WI38 (cell line): ENCODE measurements around the gene AMD1.
"Not testable (repeated sequence)": the region's sequence is repeated elsewhere in the genome, so short reads cannot be mapped to it uniquely, and the experiment has no call there.

Experiments
- H3K4me3 ChIP-seq: 2 replicates; pipeline ENCODE4 v1.5.1; 2011; ENCODE audit warnings: low read depth, mild to moderate bottlenecking, control low read depth, low read length
- CTCF ChIP-seq: IDR thresholded peaks from 2 replicates; pipeline ENCODE4 v1.5.1; 2012; ENCODE audit warnings: low read depth, mild to moderate bottlenecking, control low read depth, low read length

The AMD1 gene

DNA sequence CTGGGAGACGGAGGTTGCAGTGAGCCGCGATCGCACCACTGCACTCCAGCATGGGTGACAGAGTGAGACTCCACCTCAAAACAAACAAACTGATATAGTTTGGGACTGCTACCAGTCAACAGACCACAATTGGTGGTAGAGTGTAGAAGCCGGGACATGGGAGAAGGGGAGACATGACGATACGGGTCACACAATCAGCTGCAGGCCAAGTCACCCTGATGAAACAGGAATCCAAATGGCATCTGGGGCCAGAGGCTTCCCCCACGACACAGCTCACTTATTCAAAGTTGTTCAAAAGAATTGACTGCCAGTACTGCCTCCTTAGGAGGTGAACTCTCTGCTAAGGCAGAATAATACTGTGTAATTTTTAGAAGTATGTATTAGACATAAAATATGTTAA is 27.5 kb downstream of the AMD1 start:
- TF ChIP-seq CTCF, result no peak
- H3K4me3 ChIP-seq, result no peak overlapping the region

- H3K4me3 ChIP-seq, result not testable (repeated sequence)
These were observed 31.7 kb downstream of the AMD1 start for GRCh38 chr6:110906273-110906672.

DNA sequence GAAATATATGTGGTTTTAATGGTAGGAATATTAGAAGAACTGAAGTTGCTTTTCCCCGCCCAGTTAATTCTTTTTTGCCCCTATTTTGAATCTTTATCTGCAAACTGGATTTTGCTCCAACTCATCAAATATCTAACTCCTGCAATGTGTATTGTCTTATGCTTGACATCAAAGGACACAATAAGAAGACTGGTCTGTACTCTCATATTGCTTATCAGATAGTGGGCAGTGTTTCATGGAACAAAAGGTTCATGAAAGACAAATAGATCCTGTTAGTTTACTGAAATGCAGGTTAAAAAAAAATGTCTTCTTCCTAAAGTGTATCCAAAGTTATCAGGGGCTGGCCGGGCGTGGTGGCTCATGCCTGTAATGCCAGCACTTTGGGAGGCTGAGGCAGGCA is 56.2 kb downstream of the AMD1 start:
- H3K4me3 ChIP-seq, result no peak overlapping the region
- no peak for TF ChIP-seq CTCF

DNA sequence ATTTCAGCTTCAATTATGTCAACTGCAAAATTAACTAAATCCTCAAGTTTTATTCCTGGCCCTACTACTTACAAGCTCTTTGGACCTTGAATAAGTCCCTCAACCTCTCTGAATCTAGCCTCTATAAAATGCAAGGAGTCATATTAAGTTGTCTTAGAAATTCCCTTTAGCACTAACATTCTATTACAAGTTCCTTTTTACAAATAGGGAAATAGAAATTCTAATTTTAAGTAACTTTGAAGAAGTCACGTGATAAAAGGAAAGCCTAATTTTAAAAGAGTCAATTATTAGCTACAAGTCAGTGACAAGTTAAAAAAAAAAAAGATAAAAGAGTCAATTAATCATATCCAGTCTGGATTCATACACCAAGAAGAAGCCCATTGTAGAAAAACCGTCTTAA is 59.3 kb downstream of the AMD1 start:
- no peak overlapping the region for H3K4me3 ChIP-seq
- no peak for TF ChIP-seq CTCF

DNA sequence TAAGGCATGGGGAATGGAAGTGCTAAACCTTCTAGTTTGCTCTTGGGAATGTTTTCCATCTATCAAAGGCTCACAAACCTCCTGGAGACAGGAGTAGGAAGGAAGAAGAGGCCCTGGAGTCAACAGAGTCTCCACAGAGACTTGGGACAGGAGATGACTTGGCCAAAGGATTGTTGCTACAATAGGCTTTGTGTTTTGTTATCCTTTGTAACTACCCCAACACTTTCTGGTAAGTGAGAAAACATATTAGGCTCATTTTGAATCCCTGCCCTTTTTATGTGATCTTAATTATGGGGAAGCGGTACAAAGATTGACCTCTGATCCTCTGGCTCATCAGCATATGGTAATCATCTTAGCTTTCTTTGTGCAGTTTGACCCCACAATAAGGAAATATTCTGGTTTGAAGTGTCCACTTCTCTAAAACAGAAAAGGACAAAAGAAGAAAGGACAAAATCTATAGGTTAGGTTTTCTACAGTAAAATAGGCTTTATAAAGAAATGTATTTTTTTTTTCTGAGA is 59.9 kb downstream of the AMD1 start:
- TF ChIP-seq CTCF, result no peak

DNA sequence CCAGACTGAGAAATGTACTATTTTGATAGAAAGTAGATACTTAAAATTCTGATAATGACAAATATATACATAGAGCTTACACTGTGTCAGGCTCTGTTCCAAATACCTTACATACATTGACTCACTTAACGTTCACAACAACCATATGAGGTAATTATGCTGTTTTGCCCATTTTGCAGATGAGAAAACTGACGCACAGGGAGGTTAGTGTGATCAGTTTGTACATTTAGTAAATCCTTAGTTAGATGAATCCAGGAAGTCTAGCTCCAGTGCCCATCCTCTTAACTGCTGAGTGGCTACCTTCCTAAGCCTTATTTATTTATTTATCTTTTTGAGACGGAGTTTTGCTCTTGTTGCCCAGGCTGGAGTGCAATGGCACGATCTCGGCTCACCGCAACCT is 60.6 kb downstream of the AMD1 start:
- no peak overlapping the region for H3K4me3 ChIP-seq
- TF ChIP-seq CTCF, result no peak

More for the DNA sequence above, 59.9 kb downstream of the AMD1 start:
- H3K4me3 ChIP-seq, result no peak overlapping the region

GRCh38 chr6:110938171-110938570 is 63.6 kb downstream of the AMD1 start:
- H3K4me3 ChIP-seq, result no peak overlapping the region
- no peak for TF ChIP-seq CTCF

DNA sequence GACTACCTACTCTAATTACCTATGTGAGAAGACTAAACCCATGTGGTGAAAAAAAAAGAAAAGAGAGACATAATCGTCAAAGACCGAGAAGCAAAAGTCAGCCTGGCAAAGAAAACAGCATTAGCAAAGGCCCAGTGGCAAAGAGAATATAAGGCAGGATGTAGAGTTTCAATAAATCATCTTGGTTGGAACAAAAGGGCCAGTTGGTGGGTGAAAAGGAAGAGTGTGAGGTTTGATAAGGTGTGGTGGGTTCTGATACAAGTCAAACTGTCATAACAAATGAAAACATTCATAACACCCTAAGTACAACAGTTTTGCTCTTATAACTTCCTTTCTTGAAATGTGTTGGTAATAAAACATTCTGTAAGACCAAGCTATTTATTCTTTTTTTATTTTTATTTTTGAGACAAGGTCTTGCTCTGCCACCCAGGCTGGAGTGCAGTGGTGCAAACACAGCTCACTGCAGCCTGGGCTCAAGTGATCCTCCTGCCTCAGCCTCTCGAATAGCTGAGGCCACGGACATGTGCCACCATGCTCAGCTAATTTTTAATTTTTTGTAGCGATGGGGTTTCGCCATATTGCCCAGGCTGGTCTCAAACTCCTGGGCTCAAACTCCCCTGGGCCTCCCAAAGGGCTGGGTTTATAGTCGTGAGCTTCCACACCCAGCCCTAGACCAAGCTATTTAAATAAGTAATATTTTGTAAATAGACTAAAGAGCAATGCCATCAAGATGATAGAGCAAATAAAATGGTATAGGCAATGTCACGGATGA is 65.0 kb downstream of the AMD1 start:
- TF ChIP-seq CTCF, result no peak
- no peak overlapping the region for H3K4me3 ChIP-seq
